CD14-positive monocyte (primary cell): ENCODE measurements around the gene CNIH3. TPM values are rescaled to one million over a fixed set of nuclear protein-coding genes. Genes with fewer than 3 reads are reported as not detected.

Experiments used
- DNase-seq, 3 donors: peaks; one replicate each; pipeline ENCODE4 v3.0.0-alpha.2; 2011 to 2022
- H2AFZ ChIP-seq: 2 replicates; pipeline ENCODE4 v1.6.0; 2012; ENCODE audit warnings: mild to moderate bottlenecking, low read depth, low read length, inconsistent platforms; ENCODE audit not compliant: insufficient read depth, poor library complexity, severe bottlenecking
- H3K27ac ChIP-seq, 2 donors: 1 replicate in 1 of 2; 2 replicates in 1 of 2; pipeline ENCODE4 v1.5.1; 2012 to 2013; ENCODE audit warnings: low read length in 2 of 2, control low read depth in 1 of 2, inconsistent platforms in 1 of 2, low read depth in 1 of 2, mild to moderate bottlenecking in 1 of 2
- H3K27me3 ChIP-seq, 2 donors: one replicate each; pipeline versions ENCODE4 v1.6.0 to v1.6.1; 2011 to 2013; ENCODE audit warnings: low read length in 2 of 2; ENCODE audit not compliant: control insufficient read depth in 2 of 2, insufficient read depth in 2 of 2
- H3K36me3 ChIP-seq, 2 donors: replicated peaks in 1 of 2; 1 replicate in 1 of 2; 2 replicates in 1 of 2; pipeline versions ENCODE4 v1.5.1 to v1.6.1; 2012 to 2013; ENCODE audit warnings: low read length in 2 of 2, control low read depth in 1 of 2, inconsistent platforms in 1 of 2, mild to moderate bottlenecking in 1 of 2; ENCODE audit not compliant: insufficient read depth in 2 of 2, control insufficient read depth in 1 of 2
- H3K4me1 ChIP-seq, 2 donors: 1 replicate in 1 of 2; 2 replicates in 1 of 2; pipeline versions ENCODE4 v1.5.1 to v1.6.1; 2012 to 2013; ENCODE audit warnings: low read length in 2 of 2, control low read depth in 1 of 2, inconsistent platforms in 1 of 2, mild to moderate bottlenecking in 1 of 2, moderate library complexity in 1 of 2; ENCODE audit not compliant: insufficient read depth in 2 of 2, control insufficient read depth in 1 of 2
- H3K4me2 ChIP-seq: replicated peaks from 2 replicates; pipeline ENCODE3; 2012; ENCODE audit warnings: low read length, moderate library complexity, mild to moderate bottlenecking; ENCODE audit not compliant: poor library complexity, severe bottlenecking; ENCODE audit errors: extremely low read depth
- H3K4me3 ChIP-seq, 3 experiments: fragments of 200-600 bp in 1 of 3; sonication (generic) in 1 of 3; replicated peaks in 1 of 3; 1 replicate in 2 of 3; 2 replicates in 1 of 3; pipeline ENCODE4 v1.5.1; 2011 to 2013; ENCODE audit warnings: low read length in 3 of 3, mild to moderate bottlenecking in 3 of 3, control low read depth in 2 of 3, low read depth in 2 of 3, inconsistent platforms in 1 of 3, moderate library complexity in 1 of 3
- H3K79me2 ChIP-seq: 2 replicates; pipeline ENCODE4 v1.6.0; 2012; ENCODE audit warnings: mild to moderate bottlenecking, control low read depth, inconsistent platforms, low read length, moderate library complexity; ENCODE audit not compliant: insufficient read depth
- H3K9ac ChIP-seq: 2 replicates; pipeline ENCODE4 v1.6.0; 2017; ENCODE audit warnings: low read length, mild to moderate bottlenecking; ENCODE audit not compliant: insufficient read depth, poor library complexity, severe bottlenecking
- H3K9me3 ChIP-seq, 2 donors: replicated peaks in 1 of 2; 1 replicate in 1 of 2; 2 replicates in 1 of 2; pipeline versions ENCODE4 v1.5.1 to v1.6.1; 2012 to 2013; ENCODE audit warnings: low read length in 2 of 2, control low read depth in 1 of 2; ENCODE audit not compliant: control insufficient read depth in 1 of 2, insufficient read depth in 1 of 2
- H4K20me1 ChIP-seq: 2 replicates; pipeline ENCODE4 v1.6.0; 2012; ENCODE audit warnings: mild to moderate bottlenecking, low read length, control low read depth, moderate library complexity; ENCODE audit not compliant: insufficient read depth
- H3K27ac Mint-ChIP-seq, 7 donors: one replicate each; pipeline ENCODE4 v1.8.0; 2020; ENCODE audit warnings: mild to moderate bottlenecking in 7 of 7, mixed read lengths in 7 of 7, moderate library complexity in 6 of 7, inconsistent platforms in 2 of 7
- H3K27me3 Mint-ChIP-seq, 3 donors: one replicate each; pipeline ENCODE4 v1.8.0; 2021 to 2022; ENCODE audit warnings: low read depth in 3 of 3, mild to moderate bottlenecking in 3 of 3, mixed read lengths in 3 of 3, moderate library complexity in 3 of 3, inconsistent platforms in 1 of 3
- H3K36me3 Mint-ChIP-seq, 2 donors: one replicate each; pipeline ENCODE4 v1.8.0; 2020; ENCODE audit warnings: mixed read lengths in 2 of 2, inconsistent platforms in 1 of 2, mild to moderate bottlenecking in 1 of 2
- H3K4me1 Mint-ChIP-seq: one replicate; pipeline ENCODE4 v1.8.0; 2020; ENCODE audit warnings: mild to moderate bottlenecking, mixed read lengths
- H3K4me3 Mint-ChIP-seq, 2 donors: one replicate each; pipeline ENCODE4 v1.8.0; 2020; ENCODE audit warnings: mild to moderate bottlenecking in 2 of 2, mixed read lengths in 2 of 2, moderate library complexity in 1 of 2
- H3K9me3 Mint-ChIP-seq, 7 donors: one replicate each; pipeline ENCODE4 v1.8.0; 2020 to 2022; ENCODE audit warnings: mixed read lengths in 7 of 7, mild to moderate bottlenecking in 6 of 7, moderate library complexity in 6 of 7, inconsistent platforms in 2 of 7
- WGBS: methylation state at CpG from one replicate; pipeline ENCODE4 v1.1.5; 2013; ENCODE audit warnings: missing lambda C conversion rate; ENCODE audit not compliant: insufficient coverage; 5-methylcytosine and 5-hydroxymethylcytosine counted together
- intact Hi-C, 2 donors: fragments of 100-400 bp; cut with micrococcal nuclease; formaldehyde crosslinking; loops; one replicate each; pipeline versions ENCODE4 v1.15.0 to v1.15.1; 2023
- polyA plus RNA-seq, 3 donors: library from polyadenylated mRNA; depleted of rRNA in 1 of 3; unstranded in 2 of 3; stranded (reverse) in 1 of 3; fragments of 300-500 nt in 2 of 3; fragments of >200 nt in 1 of 3; fragmentation: Illumina TruSeq in 2 of 3; gene quantifications; 1 replicate in 2 of 3; 2 replicates in 1 of 3; pipeline ENCODE4 v1.2.3, GENCODE V29; 2012 to 2021
- TF ChIP-seq, protein P1 (sequence below): fragments of 200-600 bp; IDR thresholded peaks from one replicate; pipeline ENCODE4 v1.8.0; 2022; ENCODE audit warnings: antibody characterized with exemption, mild to moderate bottlenecking

The CNIH3 gene
- polyA plus RNA-seq, 3 donors, result 0.37 TPM; not detected in 2

DNA sequence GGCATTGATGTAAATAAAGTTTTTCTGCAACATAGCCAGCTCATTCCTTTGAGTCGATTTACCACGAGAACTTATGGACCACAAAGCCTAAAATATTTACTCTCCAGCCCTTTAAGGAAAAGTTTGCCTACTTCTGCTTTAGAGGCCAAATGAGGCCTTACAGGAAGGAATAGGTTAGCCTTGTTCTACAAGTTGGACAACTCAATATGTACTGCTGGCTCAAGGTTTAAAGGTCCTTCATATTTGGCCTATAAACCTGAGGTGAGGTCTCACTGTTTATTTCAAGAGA is 168.9 kb downstream of the CNIH3 start:
- no peaks in the 10 kb centered on the region for H3K36me3 Mint-ChIP-seq
- no CpG with 5 or more reads among the region's 2 CpGs for WGBS
- no peak overlapping the region for H2AFZ ChIP-seq
- TF ChIP-seq, protein P1, sequence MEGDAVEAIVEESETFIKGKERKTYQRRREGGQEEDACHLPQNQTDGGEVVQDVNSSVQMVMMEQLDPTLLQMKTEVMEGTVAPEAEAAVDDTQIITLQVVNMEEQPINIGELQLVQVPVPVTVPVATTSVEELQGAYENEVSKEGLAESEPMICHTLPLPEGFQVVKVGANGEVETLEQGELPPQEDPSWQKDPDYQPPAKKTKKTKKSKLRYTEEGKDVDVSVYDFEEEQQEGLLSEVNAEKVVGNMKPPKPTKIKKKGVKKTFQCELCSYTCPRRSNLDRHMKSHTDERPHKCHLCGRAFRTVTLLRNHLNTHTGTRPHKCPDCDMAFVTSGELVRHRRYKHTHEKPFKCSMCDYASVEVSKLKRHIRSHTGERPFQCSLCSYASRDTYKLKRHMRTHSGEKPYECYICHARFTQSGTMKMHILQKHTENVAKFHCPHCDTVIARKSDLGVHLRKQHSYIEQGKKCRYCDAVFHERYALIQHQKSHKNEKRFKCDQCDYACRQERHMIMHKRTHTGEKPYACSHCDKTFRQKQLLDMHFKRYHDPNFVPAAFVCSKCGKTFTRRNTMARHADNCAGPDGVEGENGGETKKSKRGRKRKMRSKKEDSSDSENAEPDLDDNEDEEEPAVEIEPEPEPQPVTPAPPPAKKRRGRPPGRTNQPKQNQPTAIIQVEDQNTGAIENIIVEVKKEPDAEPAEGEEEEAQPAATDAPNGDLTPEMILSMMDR, result no peak
- H3K79me2 ChIP-seq, result no peaks in the 10 kb centered on the region
- H3K36me3 ChIP-seq, result no peaks in the 10 kb centered on the region
- H3K4me1 Mint-ChIP-seq, result peaks cover 15% of the 10 kb centered on the region
- H3K9ac ChIP-seq, result no peak overlapping the region
- H3K27ac Mint-ChIP-seq, result no peak overlapping the region
- H3K4me3 ChIP-seq, result no peak overlapping the region
- intact Hi-C loops, result no loop called here
- peaks cover 0 to 13% of the 10 kb centered on the region in 2 donors for H3K9me3 ChIP-seq
- H3K27ac ChIP-seq, result no peak overlapping the region
- no peak overlapping the region for H3K4me2 ChIP-seq
- H3K27me3 Mint-ChIP-seq, result peaks cover 0 to under 1% (median 0%) of the 10 kb centered on the region in 3 donors
- H3K27me3 ChIP-seq, result no peaks in the 10 kb centered on the region
- H3K4me3 Mint-ChIP-seq, result no peak overlapping the region
- H4K20me1 ChIP-seq, result no peaks in the 10 kb centered on the region
- H3K4me1 ChIP-seq, result peaks cover 0 to 4% of the 10 kb centered on the region in 2 donors
- peaks cover 7 to 20% (median 14%) of the 10 kb centered on the region in 7 donors for H3K9me3 Mint-ChIP-seq
- no peak for DNase-seq

DNA sequence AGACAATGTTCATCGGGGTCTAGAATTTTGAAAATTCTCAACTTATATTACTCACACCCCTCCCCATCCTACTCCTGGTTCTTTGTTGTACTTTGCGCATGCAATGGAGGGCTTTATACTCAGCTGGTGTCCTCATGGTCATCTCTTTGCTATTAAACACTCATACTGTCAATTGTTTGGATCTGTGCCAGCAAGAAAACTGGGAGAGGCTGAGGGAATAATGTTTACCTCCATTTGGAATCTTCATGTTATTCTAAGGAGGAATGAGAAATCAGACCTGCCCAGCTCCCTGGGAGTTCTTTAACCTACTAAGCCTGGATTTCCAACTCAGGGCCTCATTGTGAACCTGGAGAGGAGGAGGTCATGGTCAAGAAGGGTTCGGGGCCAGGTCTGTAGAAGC is 169.5 kb downstream of the CNIH3 start:
- H4K20me1 ChIP-seq, result no peaks in the 10 kb centered on the region
- Mint-ChIP-seq H3K27me3 (no peaks in the 10 kb centered on the region), H3K36me3 (no peaks in the 10 kb centered on the region), H3K4me3 (no peak overlapping the region), H3K27ac (no peak overlapping the region), H3K4me1 (peaks cover 20% of the 10 kb centered on the region), H3K9me3 (peaks cover 6 to 20% (median 14%) of the 10 kb centered on the region in 7 donors)
- H3K4me2 ChIP-seq, result no peak overlapping the region
- peaks cover 6 to 8% of the 10 kb centered on the region in 2 donors for H3K4me1 ChIP-seq
- H3K79me2 ChIP-seq, result no peaks in the 10 kb centered on the region
- peaks cover 0 to 13% of the 10 kb centered on the region in 2 donors for H3K9me3 ChIP-seq
- TF ChIP-seq, protein P1, result no peak
- intact Hi-C loops, result no loop called here
- no peaks in the 10 kb centered on the region for H3K36me3 ChIP-seq
- H3K27ac ChIP-seq, result no peak overlapping the region
- WGBS, result no CpG with 5 or more reads among the region's 3 CpGs
- no peak for DNase-seq
- H2AFZ ChIP-seq, result no peak overlapping the region
- no peak overlapping the region for H3K9ac ChIP-seq
- no peaks in the 10 kb centered on the region for H3K27me3 ChIP-seq
- H3K4me3 ChIP-seq, result no peak overlapping the region
